ENCODE results near the gene LIPC. TPM values are rescaled to one million over a fixed set of nuclear protein-coding genes. Genes with fewer than 3 reads are reported as not detected.

Gene LIPC
- total RNA-seq, 1 donor from 2014 or later, result not detected

DNA sequence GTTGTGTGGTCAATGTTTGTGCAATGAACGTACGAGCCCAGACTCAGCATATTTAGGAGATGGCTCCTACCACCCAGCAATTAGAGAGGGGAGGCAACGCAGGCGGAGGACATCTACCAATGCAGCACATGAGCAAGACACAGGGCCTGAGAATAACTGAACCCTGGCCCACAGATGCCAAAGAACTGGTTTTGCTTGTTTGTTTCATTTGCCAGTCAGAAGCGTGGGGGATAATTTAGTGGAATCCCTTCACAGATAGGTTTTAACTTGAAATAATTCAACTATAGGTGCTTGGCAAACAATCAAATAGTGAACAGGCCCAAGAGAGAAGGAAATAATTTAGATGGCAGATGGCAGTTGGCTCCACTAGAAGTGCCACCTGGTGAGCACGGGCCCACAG, 54.8 kb downstream of the LIPC start:
- TF ChIP-seq, protein P1, sequence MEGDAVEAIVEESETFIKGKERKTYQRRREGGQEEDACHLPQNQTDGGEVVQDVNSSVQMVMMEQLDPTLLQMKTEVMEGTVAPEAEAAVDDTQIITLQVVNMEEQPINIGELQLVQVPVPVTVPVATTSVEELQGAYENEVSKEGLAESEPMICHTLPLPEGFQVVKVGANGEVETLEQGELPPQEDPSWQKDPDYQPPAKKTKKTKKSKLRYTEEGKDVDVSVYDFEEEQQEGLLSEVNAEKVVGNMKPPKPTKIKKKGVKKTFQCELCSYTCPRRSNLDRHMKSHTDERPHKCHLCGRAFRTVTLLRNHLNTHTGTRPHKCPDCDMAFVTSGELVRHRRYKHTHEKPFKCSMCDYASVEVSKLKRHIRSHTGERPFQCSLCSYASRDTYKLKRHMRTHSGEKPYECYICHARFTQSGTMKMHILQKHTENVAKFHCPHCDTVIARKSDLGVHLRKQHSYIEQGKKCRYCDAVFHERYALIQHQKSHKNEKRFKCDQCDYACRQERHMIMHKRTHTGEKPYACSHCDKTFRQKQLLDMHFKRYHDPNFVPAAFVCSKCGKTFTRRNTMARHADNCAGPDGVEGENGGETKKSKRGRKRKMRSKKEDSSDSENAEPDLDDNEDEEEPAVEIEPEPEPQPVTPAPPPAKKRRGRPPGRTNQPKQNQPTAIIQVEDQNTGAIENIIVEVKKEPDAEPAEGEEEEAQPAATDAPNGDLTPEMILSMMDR (IDR thresholded peaks at IDR 0.05), result no peak
- no peaks in the 10 kb centered on the region for H3K9me3 Mint-ChIP-seq (ENCODE audit: unreplicated experiment)
- DNase-seq (ENCODE audit: extremely low spot score, unreplicated experiment), result no peak
- H3K27ac Mint-ChIP-seq (ENCODE audit: unreplicated experiment), result no peak overlapping the region
- H3K27me3 Mint-ChIP-seq (ENCODE audit: unreplicated experiment), result no peaks in the 10 kb centered on the region
- no peaks in the 10 kb centered on the region for H3K36me3 Mint-ChIP-seq (ENCODE audit: unreplicated experiment)
- peaks cover 7% of the 10 kb centered on the region for H3K4me1 Mint-ChIP-seq (ENCODE audit: unreplicated experiment)
- no peak overlapping the region for H3K4me3 Mint-ChIP-seq (ENCODE audit: unreplicated experiment)

DNA sequence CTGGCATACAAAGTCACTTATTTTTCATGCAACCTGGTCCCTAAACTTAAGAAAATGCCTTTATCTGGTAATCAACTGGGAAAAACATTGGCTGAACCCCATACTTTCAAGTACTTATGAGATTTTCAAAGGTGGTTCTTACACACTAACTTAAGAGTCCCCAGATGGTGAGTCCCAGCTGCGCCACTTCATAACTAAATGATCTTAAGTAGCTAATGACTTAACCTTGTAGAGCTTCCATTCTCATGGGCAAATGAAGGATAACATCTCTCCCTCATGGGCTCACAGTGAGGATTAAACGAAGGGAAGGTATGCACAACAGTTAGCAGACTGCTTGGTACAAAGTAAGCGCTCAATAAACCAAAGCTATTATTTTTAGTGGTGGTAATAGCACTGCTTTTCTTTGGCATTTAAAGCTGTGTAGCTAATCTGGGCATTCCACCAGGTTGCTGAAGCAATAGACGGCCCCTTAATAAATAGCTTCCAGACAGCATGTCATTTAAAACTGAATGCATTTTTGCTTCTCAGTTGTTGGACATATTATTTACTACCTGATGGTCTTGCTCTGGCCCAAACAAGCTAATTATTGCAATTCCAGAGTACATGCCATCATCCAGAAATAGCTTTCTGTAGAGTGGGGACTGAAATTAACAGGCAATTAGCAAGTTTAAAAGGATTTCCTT, 55.4 kb downstream of the LIPC start:
- DNase-seq (ENCODE audit: extremely low spot score, unreplicated experiment), result no peak
- TF ChIP-seq, protein P1 (IDR thresholded peaks at IDR 0.05), result no peak
- H3K27ac Mint-ChIP-seq (ENCODE audit: unreplicated experiment), result no peak overlapping the region
- H3K36me3 Mint-ChIP-seq (ENCODE audit: unreplicated experiment), result no peaks in the 10 kb centered on the region
- peaks cover 7% of the 10 kb centered on the region for H3K4me1 Mint-ChIP-seq (ENCODE audit: unreplicated experiment)
- no peaks in the 10 kb centered on the region for H3K9me3 Mint-ChIP-seq (ENCODE audit: unreplicated experiment)
- H3K4me3 Mint-ChIP-seq (ENCODE audit: unreplicated experiment), result no peak overlapping the region
- no peaks in the 10 kb centered on the region for H3K27me3 Mint-ChIP-seq (ENCODE audit: unreplicated experiment)

DNA sequence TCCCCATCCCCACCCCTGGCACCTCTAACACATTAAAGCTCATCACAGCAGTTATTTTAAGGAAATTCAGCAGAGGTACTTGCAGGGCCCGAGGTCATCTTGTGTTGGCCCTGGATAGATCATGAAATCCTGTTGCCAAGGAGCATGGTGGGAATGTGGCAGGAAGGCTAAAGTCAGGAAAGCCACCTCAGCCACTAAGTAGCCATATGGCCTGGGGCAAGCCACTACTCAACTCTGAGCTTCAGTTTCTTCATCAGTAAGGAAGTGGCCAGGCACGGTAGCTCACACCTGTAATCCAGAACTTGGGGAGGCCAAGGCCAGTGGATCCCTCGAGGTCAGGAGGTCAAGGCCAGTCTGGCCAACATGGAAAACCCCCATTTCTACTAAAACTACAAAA, 55.9 kb downstream of the LIPC start:
- Mint-ChIP-seq H3K9me3 (ENCODE audit: unreplicated experiment) (no peaks in the 10 kb centered on the region), H3K36me3 (ENCODE audit: unreplicated experiment) (no peaks in the 10 kb centered on the region), H3K27ac (ENCODE audit: unreplicated experiment) (no peak overlapping the region), H3K4me3 (ENCODE audit: unreplicated experiment) (no peak overlapping the region), H3K27me3 (ENCODE audit: unreplicated experiment) (no peaks in the 10 kb centered on the region), H3K4me1 (ENCODE audit: unreplicated experiment) (peaks cover 7% of the 10 kb centered on the region)
- DNase-seq (ENCODE audit: extremely low spot score, unreplicated experiment), result no peak
- TF ChIP-seq, protein P1 (IDR thresholded peaks at IDR 0.05), result no peak

DNA sequence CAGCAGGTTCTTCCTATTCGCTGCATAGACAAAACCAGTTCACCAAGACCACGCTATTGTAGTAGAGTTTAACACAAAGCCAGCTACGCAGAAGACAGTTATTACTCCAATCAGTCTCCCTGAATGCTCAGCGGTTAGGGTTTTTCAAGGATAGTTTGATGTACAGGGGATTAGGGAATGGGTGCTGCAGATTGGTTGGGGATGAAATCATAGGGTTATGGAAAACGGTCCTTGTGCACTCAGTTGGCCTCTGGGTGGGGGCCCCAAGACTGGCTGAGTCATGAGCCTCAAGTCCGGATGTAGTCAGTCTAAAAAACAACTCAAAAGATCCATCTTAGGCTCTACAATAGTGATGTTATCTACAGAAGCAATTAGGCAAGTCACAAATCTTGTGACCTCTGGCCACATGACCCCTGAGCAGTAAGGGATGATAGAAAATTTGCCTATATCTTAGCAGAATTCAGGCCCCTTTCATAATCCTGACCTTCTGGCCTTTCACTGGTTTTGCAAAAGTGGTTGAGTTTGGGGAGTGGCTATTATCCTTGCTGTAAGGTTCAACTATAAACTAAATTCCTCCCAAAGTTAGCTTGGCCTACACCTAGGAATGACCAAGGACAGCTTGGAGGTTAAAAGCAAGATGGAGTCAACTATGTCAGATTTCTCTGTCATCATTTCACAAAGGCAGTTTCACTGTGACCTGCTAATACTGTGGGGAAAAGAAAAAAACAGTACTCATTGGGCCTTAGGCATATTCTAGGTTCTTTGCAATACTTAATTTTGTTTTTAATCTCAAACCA, 57.7 kb downstream of the LIPC start:
- TF ChIP-seq, protein P1 (IDR thresholded peaks at IDR 0.05), result no peak
- no peaks in the 10 kb centered on the region for H3K36me3 Mint-ChIP-seq (ENCODE audit: unreplicated experiment)
- no peaks in the 10 kb centered on the region for H3K4me1 Mint-ChIP-seq (ENCODE audit: unreplicated experiment)
- no peaks in the 10 kb centered on the region for H3K9me3 Mint-ChIP-seq (ENCODE audit: unreplicated experiment)
- H3K27me3 Mint-ChIP-seq (ENCODE audit: unreplicated experiment), result no peaks in the 10 kb centered on the region
- DNase-seq (ENCODE audit: extremely low spot score, unreplicated experiment), result no peak
- H3K4me3 Mint-ChIP-seq (ENCODE audit: unreplicated experiment), result no peak overlapping the region
- H3K27ac Mint-ChIP-seq (ENCODE audit: unreplicated experiment), result no peak overlapping the region
